ENCODE measurements around the gene LHFPL2. TPM values are rescaled to one million over a fixed set of nuclear protein-coding genes. Genes with fewer than 3 reads are reported as not detected.
A peak's percentile ranks its signal among the peaks of the same experiment; 100 is the strongest.

The LHFPL2 gene
- total and polyA plus RNA-seq, 9 of the 15 experiments (the other 6 are each of a cell fraction or from before 2014, with no cell fraction given): 1.0 to 6.6 (median 4.6) TPM

DNA sequence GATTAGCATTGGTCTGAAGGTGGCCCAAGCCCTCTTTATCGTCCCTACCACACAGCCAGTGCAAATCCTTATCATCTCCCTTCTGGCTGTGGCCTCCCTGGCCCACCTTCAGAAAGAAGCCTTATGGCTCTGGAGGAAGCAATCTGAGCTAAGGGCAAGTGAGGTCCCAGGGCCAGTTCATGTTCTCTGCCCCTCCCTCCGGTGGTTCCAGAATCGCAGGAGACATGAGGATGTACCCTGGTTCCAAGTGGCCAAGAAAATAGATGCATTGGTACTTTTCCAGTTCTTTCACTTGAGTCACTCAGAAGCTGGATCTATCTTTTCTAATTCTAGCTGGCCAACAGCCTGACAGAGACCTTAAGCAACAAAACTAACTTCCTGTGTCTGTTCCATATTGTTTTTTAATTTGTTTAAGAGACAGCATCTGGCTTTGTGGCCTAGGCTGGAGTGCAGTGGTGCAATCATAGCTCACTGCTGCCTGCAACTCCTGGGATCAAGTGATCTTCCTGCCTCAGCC lies 60.7 kb downstream of the LHFPL2 start (continued):
- TF ChIP-seq FIP1L1 (IDR thresholded peaks at IDR 0.05; ENCODE audit: low read depth, low read length, poor library complexity, severe bottlenecking): no peak
- no peak for TF ChIP-seq PCBP1 (IDR thresholded peaks at IDR 0.05; ENCODE audit: low read depth, low read length, poor library complexity, severe bottlenecking)
- TF ChIP-seq PHB2 (IDR thresholded peaks at IDR 0.05; ENCODE audit: low read depth): peak; percentile 86; the same call in 1 of the 2 replicates
- TF ChIP-seq SREBF2 (CRISPR knock-in tag; IDR thresholded peaks at IDR 0.05): no peak
- TF ChIP-seq ZNF224 (CRISPR knock-in tag; IDR thresholded peaks at IDR 0.05): no peak
- TF ChIP-seq, protein P1, sequence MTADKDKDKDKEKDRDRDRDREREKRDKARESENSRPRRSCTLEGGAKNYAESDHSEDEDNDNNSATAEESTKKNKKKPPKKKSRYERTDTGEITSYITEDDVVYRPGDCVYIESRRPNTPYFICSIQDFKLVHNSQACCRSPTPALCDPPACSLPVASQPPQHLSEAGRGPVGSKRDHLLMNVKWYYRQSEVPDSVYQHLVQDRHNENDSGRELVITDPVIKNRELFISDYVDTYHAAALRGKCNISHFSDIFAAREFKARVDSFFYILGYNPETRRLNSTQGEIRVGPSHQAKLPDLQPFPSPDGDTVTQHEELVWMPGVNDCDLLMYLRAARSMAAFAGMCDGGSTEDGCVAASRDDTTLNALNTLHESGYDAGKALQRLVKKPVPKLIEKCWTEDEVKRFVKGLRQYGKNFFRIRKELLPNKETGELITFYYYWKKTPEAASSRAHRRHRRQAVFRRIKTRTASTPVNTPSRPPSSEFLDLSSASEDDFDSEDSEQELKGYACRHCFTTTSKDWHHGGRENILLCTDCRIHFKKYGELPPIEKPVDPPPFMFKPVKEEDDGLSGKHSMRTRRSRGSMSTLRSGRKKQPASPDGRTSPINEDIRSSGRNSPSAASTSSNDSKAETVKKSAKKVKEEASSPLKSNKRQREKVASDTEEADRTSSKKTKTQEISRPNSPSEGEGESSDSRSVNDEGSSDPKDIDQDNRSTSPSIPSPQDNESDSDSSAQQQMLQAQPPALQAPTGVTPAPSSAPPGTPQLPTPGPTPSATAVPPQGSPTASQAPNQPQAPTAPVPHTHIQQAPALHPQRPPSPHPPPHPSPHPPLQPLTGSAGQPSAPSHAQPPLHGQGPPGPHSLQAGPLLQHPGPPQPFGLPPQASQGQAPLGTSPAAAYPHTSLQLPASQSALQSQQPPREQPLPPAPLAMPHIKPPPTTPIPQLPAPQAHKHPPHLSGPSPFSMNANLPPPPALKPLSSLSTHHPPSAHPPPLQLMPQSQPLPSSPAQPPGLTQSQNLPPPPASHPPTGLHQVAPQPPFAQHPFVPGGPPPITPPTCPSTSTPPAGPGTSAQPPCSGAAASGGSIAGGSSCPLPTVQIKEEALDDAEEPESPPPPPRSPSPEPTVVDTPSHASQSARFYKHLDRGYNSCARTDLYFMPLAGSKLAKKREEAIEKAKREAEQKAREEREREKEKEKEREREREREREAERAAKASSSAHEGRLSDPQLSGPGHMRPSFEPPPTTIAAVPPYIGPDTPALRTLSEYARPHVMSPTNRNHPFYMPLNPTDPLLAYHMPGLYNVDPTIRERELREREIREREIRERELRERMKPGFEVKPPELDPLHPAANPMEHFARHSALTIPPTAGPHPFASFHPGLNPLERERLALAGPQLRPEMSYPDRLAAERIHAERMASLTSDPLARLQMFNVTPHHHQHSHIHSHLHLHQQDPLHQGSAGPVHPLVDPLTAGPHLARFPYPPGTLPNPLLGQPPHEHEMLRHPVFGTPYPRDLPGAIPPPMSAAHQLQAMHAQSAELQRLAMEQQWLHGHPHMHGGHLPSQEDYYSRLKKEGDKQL (CRISPR knock-in tag; IDR thresholded peaks at IDR 0.05; ENCODE audit: borderline replicate concordance): 0 out of 2 replicates have a peak, but pooled peaks have one; percentile 60
- TF ChIP-seq ERF (CRISPR knock-in tag; IDR thresholded peaks at IDR 0.05): peak; percentile 53; the same call in 1 of the 2 replicates
- no peak for TF ChIP-seq CBX1 (IDR thresholded peaks at IDR 0.05; ENCODE audit: low read depth)
- peak; percentile 67; the same call in 1 of the 2 replicates for TF ChIP-seq MYNN (IDR thresholded peaks at IDR 0.05)
- no peak for TF ChIP-seq MYNN (CRISPR knock-in tag; IDR thresholded peaks at IDR 0.05)
- no peak; the same call in 1 of the 2 replicates for TF ChIP-seq ZNF24 (IDR thresholded peaks at IDR 0.05)
- TF ChIP-seq, protein P2, sequence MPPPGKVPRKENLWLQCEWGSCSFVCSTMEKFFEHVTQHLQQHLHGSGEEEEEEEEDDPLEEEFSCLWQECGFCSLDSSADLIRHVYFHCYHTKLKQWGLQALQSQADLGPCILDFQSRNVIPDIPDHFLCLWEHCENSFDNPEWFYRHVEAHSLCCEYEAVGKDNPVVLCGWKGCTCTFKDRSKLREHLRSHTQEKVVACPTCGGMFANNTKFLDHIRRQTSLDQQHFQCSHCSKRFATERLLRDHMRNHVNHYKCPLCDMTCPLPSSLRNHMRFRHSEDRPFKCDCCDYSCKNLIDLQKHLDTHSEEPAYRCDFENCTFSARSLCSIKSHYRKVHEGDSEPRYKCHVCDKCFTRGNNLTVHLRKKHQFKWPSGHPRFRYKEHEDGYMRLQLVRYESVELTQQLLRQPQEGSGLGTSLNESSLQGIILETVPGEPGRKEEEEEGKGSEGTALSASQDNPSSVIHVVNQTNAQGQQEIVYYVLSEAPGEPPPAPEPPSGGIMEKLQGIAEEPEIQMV (tag; conservative IDR thresholded peaks at IDR 0.05; ENCODE audit: low read depth): no peak
- TF ChIP-seq, protein P3, sequence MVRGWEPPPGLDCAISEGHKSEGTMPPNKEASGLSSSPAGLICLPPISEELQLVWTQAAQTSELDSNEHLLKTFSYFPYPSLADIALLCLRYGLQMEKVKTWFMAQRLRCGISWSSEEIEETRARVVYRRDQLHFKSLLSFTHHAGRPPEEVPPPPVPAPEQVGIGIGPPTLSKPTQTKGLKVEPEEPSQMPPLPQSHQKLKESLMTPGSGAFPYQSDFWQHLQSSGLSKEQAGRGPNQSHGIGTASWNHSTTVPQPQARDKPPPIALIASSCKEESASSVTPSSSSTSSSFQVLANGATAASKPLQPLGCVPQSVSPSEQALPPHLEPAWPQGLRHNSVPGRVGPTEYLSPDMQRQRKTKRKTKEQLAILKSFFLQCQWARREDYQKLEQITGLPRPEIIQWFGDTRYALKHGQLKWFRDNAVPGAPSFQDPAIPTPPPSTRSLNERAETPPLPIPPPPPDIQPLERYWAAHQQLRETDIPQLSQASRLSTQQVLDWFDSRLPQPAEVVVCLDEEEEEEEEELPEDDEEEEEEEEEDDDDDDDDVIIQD (CRISPR knock-in tag; IDR thresholded peaks at IDR 0.05): no peak
- no peak for TF ChIP-seq ZBTB7A (IDR thresholded peaks at IDR 0.05; ENCODE audit: borderline replicate concordance, control insufficient read depth, low read depth, low read length)
- 0 out of 2 replicates have a peak, but pooled peaks have one; percentile 29 for TF ChIP-seq MTA3 (IDR thresholded peaks at IDR 0.05; ENCODE audit: borderline replicate concordance)
- no peak for TF ChIP-seq ARHGAP35 (IDR thresholded peaks at IDR 0.05; ENCODE audit: partially characterized antibody)
- TF ChIP-seq, protein P4, sequence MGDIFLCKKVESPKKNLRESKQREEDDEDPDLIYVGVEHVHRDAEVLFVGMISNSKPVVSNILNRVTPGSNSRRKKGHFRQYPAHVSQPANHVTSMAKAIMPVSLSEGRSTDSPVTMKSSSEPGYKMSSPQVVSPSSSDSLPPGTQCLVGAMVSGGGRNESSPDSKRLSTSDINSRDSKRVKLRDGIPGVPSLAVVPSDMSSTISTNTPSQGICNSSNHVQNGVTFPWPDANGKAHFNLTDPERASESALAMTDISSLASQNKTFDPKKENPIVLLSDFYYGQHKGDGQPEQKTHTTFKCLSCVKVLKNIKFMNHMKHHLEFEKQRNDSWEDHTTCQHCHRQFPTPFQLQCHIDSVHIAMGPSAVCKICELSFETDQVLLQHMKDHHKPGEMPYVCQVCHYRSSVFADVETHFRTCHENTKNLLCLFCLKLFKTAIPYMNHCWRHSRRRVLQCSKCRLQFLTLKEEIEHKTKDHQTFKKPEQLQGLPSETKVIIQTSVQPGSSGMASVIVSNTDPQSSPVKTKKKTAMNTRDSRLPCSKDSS (IDR thresholded peaks at IDR 0.05; ENCODE audit: low read depth, partially characterized antibody): no peak
- TF ChIP-seq JUNB (CRISPR knock-in tag; conservative IDR thresholded peaks at IDR 0.05): no peak

Data from K562 (cell line).